Endothelial cell of umbilical vein (primary cell): ENCODE measurements around the gene SFMBT2.

Source experiments
- EZH2 ChIP-seq: IDR thresholded peaks from 2 replicates; pipeline ENCODE4 v1.6.1; 2012; ENCODE audit warnings: borderline replicate concordance, low read depth, mild to moderate bottlenecking, moderate library complexity, low read length, inconsistent platforms; ENCODE audit not compliant: severe bottlenecking
- POLR2AphosphoS5 ChIP-seq: IDR thresholded peaks from 2 replicates; pipeline ENCODE4 v1.6.1; 2012; ENCODE audit warnings: low read depth, mild to moderate bottlenecking, control low read depth, low read length, moderate library complexity; ENCODE audit not compliant: insufficient read depth

DNA sequence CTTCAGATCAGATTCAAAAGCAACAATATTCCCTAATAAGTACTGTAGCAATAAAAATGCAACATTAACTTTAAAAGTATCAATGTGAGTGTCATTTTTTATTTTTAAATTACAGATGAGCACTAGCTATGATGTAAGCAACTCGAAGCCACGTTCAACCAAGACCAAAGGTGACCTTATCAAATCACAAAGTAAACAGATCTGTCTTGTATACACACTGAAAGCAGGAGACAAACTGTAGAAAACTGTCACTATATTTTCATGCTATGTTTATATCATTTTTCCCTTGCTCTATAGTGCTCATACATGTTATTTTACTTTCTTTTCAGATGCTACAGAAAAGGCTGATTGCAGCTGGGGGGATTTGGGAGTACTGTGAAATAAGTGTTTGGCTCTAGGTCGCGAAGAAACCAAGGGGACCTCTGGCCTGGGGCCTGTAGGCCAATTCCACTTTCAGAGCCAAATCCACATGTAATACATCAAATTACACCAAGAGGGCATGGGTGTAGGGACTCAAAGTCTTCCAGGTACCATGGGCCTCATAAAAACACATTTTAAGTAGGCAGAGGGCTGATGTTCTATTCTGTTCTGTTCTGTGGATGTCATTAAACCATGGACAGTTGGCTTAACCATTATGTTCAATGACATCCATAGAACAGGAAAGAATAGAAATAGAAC lies 245.2 kb downstream of the SFMBT2 start:
- TF ChIP-seq EZH2 (no peak), POLR2AphosphoS5 (no peak)
